ENCODE data around the gene COL27A1.

DNA sequence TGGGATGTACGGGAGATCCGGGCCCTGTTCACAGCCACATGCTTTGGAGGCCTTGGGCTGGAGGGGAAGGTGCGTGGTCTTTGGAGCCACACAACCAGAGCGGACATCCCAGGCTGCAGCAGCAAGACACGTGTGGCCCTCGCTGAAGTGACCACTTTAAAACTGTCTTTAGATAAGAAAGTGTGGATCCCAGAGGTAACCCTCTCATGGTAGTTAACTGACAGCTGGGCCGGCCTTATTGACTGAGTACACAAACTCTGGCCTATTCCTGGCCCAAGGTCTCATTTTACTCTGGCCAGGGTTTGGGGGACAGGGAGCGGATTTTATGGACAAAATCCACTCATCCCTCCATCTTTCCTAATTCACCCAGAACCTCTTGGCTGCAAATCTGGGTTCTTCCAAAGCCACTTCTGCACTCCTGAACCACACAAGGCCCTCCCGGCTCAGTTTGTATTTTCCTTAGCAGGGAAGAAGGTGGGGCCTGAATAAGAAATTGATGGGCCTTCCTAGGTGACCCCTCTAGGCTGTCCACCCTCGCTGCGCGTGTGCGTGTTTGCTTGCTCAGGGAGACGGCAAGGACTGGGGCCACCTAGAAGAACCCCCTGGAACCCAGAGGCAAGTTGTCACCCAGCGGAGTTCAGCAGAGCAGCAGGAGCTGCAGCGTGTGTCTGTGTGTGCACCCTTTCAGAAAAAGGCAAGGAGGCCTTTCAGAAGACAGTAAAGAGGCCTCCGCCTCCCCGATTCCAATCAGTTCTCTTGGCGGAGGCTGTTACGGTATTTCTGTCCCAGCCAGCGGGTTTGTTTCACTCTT lies 94.3 kb downstream of the COL27A1 start:
- TF ChIP-seq, protein P1, sequence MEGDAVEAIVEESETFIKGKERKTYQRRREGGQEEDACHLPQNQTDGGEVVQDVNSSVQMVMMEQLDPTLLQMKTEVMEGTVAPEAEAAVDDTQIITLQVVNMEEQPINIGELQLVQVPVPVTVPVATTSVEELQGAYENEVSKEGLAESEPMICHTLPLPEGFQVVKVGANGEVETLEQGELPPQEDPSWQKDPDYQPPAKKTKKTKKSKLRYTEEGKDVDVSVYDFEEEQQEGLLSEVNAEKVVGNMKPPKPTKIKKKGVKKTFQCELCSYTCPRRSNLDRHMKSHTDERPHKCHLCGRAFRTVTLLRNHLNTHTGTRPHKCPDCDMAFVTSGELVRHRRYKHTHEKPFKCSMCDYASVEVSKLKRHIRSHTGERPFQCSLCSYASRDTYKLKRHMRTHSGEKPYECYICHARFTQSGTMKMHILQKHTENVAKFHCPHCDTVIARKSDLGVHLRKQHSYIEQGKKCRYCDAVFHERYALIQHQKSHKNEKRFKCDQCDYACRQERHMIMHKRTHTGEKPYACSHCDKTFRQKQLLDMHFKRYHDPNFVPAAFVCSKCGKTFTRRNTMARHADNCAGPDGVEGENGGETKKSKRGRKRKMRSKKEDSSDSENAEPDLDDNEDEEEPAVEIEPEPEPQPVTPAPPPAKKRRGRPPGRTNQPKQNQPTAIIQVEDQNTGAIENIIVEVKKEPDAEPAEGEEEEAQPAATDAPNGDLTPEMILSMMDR (IDR thresholded peaks at IDR 0.05; ENCODE audit: poor library complexity): no peak
- TF ChIP-seq EZH2phosphoT487 (IDR thresholded peaks at IDR 0.05; ENCODE audit: low read depth, severe bottlenecking, unreplicated experiment): no peak
